Activated effector memory CD4-positive, alpha-beta T cell treated with anti-CD3 and anti-CD28 coated beads, Interleukin-2, amount 50 U/mL, for 16 hours (primary cell): ENCODE results near the gene IQCM.

Experiments used
- DNase-seq: peaks from one replicate; pipeline ENCODE4 v3.0.0-alpha.2; 2020

IQCM gene

GRCh38 chr4:149815743-149816142 lies at the start of gene IQCM:
Gene IQCM (minus strand): TSS chr4:149815843. CDS start chr4:149742691, 73,152 bp downstream.
- DNase-seq = no peak

DNA sequence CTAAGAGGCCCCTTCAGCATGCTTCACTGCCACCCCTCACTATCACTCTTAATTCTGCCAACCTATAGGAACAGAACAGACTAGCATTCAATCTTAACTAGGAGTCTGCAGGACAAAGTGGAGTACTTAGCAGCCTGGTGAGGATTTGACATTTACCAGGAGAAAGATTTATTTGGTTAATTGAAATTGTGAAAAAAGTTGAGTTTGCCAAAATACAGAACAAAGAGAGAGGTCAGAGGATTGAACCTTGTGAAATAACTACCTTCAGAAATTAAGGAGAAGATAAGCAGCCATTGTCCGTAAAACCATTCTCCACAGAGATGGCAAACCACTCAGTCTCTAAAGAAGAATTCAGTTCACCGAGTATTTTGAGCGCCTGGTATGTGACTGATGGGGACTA lies 41.8 kb upstream of the IQCM start:
- DNase-seq = no peak

- DNase-seq = no peak
Measured at GRCh38 chr4:149845743-149846142, 30.1 kb upstream of the IQCM start.

- DNase-seq = no peak
Measured at GRCh38 chr4:149841686-149842085, 26.0 kb upstream of the IQCM start.

- no peak for DNase-seq
Measured at GRCh38 chr4:149838036-149838435, 22.4 kb upstream of the IQCM start.

DNA sequence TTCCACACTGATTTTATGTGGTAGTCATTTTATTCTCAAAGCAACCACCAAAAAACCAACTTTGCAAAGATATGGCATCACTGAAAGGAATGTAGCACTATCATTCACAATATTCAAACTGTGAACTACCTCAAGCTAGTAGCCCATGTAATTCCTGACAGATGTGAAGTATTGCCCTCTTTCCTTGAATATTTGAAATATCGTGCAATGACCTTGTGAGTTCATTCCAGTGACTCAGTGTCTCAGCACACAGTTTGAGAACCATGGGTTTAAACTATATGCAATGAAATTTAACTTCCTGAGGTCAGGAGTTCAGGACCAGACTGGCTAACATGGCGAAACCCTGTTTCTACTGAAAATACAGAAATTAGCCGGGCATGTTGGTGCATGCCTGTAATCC lies 20.9 kb upstream of the IQCM start:
- DNase-seq = no peak

DNA sequence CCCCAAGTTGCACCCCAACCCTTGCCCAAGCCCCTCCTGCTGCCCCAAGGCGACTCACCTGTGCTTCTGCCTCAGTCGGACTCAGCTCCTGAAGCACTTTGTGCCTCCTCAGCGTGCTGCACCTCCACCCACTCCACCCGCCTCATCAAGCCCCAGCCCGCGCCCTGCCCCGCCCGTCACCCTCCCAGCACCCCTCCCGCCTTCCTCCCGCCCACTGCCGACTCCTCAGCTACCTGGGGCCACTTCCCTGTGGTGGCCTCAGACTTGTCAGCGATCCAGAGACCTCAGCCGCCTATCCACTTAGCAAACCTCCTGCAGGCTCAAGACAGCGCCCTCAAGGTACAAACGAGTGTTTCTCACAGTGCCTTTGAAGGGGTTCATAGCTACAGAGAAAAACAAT lies 19.6 kb upstream of the IQCM start:
- no peak for DNase-seq

DNA sequence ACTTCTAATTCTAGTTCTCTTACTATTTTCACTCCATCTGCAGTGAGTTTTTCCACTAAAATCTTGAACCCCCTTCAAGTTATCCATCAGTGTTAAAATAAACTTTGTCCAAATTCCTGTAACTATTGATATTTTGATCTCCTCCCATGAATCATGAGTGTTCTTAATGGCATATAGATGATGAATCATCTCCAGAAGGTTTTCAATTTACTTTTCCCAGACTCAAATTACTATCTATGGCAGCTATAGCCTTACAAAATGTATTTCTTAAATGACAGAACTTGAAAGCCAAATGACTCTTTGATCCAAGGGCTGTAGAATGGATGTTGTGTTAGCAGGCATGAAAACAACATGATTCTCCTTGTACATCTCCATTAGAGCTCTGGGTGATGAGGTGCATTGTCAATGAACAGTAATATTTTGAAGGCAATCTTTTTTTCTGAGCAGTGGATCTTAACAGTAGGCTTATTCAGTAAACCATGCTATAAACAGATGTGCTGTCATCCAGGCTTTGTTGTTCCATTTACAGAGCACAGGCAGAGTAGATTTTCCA lies 16.1 kb upstream of the IQCM start:
- no peak for DNase-seq

- no peak for DNase-seq
Measured at GRCh38 chr4:149830823-149831222, 15.2 kb upstream of the IQCM start.

DNA sequence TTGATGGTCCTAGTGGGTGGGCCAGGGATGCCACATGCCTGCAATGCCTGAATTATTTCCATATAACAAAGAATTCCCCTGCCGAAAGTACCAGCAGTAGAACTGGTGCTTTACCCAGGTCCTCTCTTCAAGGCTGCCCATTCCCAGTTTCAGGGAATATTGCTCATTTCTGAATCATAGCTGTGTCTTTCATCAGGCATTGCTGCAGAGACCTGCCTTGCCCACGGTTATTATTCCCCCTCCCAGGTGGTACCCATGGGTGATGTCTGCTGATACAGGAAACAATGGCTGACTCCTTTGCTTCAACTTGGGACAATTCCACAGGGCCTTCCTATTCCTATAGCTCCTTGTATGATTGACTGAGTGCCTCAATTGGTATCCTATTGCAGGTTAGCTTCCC lies 9.7 kb upstream of the IQCM start:
- no peak for DNase-seq

DNA sequence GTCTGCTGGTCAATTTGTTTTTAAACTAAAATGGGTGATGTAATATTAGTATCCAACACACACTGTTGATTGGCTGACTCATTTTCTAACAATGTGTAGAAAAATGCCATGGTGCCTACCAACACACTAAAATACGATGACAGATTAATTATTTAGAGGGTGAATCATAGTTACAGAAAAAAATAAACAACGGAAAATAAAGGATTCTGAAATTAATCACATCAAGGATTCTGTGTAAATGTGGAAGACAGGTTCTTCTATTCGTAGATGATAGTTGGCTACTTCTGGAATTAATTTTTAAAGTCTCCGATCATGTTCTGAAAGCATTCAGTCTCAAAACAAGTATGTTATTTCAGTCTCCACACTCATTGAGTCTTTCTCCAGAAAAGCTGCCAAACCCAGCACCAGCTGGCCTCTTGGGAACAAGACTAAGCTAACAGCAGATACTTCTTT lies 8.2 kb upstream of the IQCM start:
- no peak for DNase-seq

DNA sequence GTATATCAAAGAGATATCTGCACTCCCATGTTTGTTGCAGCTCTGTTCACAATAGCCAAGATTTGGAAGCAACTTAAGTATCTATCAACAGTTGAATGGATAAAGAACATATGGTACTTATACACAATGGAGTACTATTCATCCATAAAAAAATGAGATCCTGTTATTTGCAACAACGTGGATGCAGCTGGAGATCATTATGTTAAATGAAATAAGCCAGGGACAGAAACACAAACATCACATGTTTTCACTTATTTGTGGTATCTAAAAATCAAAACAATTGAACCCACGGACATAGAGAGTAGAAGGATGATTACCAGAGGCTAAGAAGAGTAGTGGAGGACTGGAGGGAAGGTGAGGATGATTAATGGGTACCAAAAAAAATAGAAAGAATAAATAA lies 14.2 kb downstream of the IQCM start:
- DNase-seq = no peak

- DNase-seq = no peak
Measured at GRCh38 chr4:149799546-149799945, 16.1 kb downstream of the IQCM start.

DNA sequence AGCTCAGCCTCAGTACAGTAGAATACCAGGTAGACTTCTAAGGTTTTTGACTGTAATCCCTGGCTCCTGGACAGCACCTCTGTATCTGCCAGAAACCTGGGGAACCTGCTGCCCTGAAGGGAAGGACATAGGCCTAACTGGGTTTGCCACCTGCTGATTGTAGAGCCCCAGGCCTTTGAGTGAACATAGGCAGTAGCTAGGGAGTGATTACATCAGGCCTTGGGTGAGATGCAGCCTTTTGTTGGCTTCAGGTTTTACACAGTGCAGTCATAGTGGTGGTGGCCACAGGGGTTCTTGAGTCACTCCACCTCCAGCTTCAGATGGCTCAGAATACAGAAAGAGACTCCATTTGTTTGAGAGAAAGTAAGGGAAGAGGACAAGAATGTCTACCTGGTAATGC lies 19.3 kb downstream of the IQCM start:
- DNase-seq = no peak

GRCh38 chr4:149795256-149795655 lies 20.4 kb downstream of the IQCM start:
- DNase-seq = no peak

- DNase-seq = no peak
Measured at GRCh38 chr4:149794352-149794751, 21.3 kb downstream of the IQCM start.

- DNase-seq = no peak
Measured at GRCh38 chr4:149793459-149793858, 22.2 kb downstream of the IQCM start.

GRCh38 chr4:149791851-149792250 lies 23.8 kb downstream of the IQCM start:
- DNase-seq = no peak

DNA sequence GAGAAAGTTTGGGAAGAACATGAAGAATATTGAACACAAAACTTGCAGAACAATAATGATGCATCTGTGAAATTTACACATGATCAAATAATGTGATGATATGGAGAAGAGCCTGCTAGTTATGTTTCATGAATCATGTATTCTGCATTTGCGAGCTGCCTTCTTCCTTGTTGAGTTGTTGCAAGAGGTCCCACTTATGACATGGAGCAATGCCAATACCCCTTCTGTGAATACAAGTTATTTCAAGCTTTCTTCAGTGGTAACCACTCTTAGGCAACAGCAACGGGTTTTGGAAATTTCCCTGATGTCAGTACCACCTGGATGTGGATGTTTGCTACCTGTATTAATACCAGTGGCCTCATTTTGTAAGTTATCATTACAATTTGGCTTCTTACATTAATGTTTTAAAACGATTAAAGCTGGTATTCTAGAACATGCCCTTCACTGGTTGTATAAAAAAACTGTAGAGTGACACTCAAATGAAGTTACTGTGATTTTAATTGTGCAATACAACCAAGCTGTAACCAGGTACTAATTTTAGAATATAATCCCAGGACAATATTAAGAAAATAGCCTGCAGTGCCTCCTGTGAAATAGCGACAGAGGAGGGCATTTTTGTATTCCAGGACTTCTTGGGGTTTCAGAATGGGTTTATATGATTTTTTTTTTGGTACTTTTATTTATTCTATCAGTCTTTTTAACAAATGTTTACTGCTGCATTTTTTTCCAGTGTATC lies 25.3 kb downstream of the IQCM start:
- DNase-seq = no peak

DNA sequence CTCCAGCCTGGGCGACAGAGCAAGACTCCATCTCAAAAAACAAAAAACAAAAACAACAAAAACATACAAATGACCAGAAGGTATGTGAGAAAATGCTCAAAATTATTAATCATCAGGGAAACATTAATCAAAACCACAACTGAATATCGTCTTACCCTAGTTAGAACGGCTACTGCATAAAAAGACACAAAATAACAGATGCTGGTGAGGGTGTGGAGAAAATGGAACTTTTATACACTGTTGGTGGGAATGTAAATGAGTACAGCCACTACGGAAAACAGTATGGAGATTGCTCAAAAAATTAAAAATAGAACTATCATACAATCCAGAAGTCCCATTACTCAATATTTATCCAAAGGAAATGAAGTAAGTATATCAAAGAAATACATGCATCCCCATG lies 27.3 kb downstream of the IQCM start:
- DNase-seq = no peak

GRCh38 chr4:149785696-149786431 lies 29.8 kb downstream of the IQCM start:
- DNase-seq = no peak

GRCh38 chr4:149784018-149784417 lies 31.6 kb downstream of the IQCM start:
- DNase-seq = no peak

GRCh38 chr4:149781150-149781549 lies 34.5 kb downstream of the IQCM start:
- no peak for DNase-seq

- no peak for DNase-seq
Measured at GRCh38 chr4:149768477-149768876, 47.2 kb downstream of the IQCM start.
